ENCODE measurements around the gene OVCA2.

OVCA2 gene

DNA sequence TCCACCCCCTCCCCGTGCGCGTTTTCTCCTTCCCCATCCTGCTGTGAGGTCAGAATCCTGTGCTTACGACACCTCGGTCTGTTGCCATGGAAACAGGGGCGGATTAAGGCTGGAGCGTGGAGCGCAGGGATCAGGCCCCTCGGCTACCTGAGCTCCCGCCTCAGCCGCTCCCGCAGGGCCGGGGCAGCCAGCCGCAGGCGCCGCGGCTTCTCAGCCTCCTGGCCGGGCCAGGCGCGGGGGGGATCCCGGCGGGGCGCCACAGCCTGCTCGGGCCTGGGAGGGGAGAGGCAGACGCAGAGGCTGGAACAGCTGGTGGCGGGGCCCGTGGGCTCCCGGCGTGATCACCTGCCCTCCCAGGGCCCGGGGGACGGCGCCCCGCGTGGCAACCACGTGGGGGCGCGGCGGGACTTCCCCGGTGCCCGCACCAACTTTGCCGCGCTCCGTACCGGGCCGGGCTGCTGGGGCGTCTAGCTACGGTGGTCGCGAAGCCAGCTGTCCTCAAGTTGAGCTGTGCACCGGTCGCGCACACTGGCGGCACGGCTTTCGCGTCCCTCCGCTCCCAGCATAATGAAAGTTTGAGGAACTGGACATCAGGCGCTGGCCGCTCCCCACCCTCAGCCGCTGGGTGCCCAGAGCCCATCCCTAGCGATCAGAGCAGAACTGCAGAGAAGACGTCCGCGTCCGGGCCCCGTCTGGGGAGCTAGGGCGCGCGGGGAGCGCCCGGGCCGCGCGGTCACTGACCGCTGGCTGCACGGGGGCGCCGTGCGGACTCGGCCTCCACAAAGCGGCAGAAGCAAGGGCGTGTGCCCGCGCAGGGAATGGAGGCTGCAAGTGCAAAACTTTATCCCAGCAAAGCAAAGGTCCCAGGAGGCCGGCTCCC, 17.9 kb upstream of the OVCA2 start:
- no peak for TF ChIP-seq GATA3 (IDR thresholded peaks at IDR 0.05; ENCODE audit: low read depth, low read length)
- TF ChIP-seq GATA2 (IDR thresholded peaks at IDR 0.05; ENCODE audit: low read depth, low read length): no peak

DNA sequence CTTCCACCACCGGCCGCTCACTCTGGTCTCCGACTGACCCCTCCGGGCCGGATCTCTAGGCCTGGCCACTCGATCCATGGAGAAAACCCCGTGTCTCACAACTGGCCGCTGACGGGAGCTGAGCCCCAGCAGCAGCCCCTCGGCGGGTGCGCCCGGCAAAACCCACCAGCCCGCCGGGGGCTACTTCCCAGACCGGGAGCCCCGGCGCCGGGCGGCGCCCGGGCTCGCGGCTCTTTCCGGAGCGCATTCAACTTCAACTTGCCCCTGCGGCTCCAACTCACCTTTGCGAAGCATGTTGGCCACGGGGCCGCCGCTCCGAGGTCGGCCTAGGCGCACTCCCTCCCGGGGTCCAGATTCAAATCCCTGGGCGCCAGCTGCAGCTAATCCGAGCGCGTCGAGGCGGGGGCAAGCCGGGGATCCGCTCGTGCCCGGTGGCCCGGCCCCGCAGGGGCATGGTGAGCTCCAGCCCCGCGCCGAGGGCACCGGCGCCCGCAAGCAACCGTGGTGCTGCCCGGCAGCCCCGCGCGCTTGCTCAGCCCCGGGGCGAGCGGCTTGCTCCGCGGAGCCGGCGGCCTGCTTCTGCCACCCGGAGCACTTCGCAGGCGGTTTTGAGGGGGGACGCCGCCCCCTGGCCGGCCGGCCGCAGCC, 17.1 kb upstream of the OVCA2 start:
- TF ChIP-seq GATA3 (IDR thresholded peaks at IDR 0.05; ENCODE audit: low read depth, low read length): no peak
- TF ChIP-seq GATA2 (IDR thresholded peaks at IDR 0.05; ENCODE audit: low read depth, low read length): no peak

DNA sequence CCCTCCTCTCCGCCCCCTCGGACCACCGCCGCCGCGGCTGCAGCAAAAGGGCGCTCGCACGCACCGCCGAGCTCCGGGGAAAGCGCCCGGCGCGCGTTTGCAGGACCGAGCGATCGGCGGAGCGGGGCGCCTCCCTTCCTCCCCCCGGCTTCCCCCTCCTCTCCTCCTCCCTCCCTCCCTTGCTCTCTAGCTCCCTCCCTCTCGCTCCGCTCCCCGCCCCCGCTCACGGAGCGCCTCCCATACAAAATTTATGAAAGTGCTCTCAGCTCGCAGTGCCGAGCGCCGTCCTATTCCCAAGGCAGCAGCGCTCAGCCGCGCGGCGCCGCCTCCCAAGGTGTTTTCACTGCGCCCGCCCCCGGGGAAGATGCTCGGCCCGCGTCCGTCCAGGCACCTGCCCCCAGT, 16.6 kb upstream of the OVCA2 start, which contains the start of gene RTN4RL1:
Gene RTN4RL1, minus strand, starts transcription at position 115 of the 402 bp plus-strand sequence. CDS start 469 bp downstream, outside the sequence.
- TF ChIP-seq GATA2 (IDR thresholded peaks at IDR 0.05; ENCODE audit: low read depth, low read length) (no peak), GATA3 (IDR thresholded peaks at IDR 0.05; ENCODE audit: low read depth, low read length) (no peak)

DNA sequence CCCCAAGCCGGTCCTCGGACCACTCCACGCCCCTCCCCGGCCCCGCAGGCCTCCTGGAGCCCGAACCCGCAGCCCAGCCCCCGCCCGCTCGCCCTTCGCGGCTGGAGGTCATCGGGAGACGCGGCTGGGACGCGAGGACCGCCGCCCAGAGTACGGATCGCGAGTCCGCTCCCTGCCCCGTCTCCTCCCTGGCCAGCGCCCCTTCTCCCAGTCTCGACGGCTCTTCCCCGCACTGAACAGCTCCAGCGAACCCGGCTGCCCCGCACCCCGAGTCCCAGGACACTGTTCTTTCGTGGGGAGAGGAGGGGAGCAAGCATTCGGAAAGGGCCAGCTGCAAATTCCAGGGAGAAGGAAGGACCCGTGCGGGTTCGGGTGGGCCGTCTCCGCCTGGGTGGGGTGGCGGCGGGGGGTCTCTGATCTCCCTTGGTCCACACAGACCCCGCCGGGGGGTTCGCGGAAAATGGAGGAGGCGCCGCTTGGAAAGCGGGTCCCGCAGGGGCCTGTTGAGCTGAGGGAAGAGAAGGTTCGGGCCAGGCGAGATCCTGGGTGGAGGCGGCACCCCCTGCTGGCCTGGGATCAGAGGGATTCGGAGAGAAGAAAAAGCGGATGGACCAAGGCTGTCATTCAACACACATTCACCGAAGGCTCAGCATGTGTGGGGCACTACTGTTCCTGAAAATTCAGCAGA, 16.1 kb upstream of the OVCA2 start:
- TF ChIP-seq GATA3 (IDR thresholded peaks at IDR 0.05; ENCODE audit: low read depth, low read length) (no peak), GATA2 (IDR thresholded peaks at IDR 0.05; ENCODE audit: low read depth, low read length) (no peak)

DNA sequence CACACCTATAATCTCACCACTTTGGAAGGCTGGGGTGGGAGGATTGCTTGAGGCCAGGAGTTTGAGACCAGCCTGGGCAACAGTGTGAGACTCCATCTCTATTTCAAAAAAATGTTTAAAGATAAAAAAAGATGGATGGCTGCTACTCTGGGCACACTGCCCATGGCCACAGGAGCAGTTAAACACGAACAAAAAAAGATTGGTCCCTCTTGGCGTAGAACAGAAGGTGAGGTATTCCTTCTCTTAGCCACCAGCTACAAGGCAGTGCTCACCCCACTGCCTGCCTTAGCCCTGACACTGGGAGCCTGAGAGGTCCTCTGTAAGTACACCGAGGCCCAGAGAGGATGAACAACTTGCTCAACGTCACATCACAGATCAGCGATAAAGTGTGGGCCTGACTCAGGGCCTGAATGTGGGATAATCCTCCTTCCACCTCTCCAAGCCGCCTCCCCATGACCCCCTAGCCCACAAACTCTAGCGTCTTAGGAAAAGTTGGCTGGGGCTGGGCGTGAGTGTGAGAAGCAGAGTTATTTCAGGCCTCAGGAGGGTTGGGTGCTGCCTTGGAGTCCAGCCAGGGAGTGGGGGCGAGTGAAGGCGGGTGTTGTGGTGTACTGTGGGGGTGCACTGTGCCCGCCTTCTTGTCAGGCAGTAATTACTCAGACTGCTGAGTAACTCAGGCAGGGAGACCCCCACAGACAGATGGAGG, 14.1 kb upstream of the OVCA2 start:
- TF ChIP-seq GATA2 (IDR thresholded peaks at IDR 0.05; ENCODE audit: low read depth, low read length) (no peak), GATA3 (IDR thresholded peaks at IDR 0.05; ENCODE audit: low read depth, low read length) (no peak)

DNA sequence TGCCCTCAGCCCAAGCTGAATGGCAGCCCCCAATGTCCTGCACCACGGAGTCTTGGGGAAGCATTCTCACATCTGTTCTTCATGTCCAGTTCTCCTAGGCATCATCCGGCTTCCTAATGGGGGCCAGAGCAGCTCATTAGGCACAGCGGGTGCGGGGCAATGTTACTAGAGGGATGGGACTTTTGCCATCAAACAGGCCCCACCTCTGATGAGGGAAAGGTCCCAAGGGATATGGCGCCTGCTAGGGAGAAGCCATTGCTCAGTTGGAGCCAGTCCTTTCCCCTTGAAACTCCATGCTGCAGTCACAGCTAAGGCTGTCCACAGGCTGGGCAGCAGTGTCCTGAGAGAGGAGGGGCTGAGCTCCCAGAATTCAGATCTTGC, 13.6 kb upstream of the OVCA2 start:
- TF ChIP-seq GATA3 (IDR thresholded peaks at IDR 0.05; ENCODE audit: low read depth, low read length) (no peak), GATA2 (IDR thresholded peaks at IDR 0.05; ENCODE audit: low read depth, low read length) (no peak)

DNA sequence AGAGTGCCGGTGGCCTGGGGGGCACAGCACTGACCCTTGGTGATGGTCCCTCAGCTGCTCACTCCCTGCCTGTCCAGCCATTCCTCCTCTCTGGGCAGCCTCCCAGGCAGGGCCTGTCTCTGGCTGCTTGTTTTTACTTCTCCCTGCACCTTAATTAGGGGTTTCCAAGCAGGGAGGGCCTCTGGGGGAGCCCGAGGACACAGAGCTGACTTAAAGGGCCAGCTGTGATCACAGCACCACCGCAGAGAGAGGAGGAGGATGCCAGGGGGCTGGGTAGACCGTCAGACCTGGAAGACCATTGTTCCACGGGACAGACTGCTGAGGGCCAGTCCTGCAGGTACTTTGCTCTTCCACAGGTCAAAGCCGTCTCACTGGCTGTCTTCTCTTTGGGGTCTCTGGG, 13.1 kb upstream of the OVCA2 start:
- TF ChIP-seq GATA2 (IDR thresholded peaks at IDR 0.05; ENCODE audit: low read depth, low read length) (no peak), GATA3 (IDR thresholded peaks at IDR 0.05; ENCODE audit: low read depth, low read length) (no peak)

DNA sequence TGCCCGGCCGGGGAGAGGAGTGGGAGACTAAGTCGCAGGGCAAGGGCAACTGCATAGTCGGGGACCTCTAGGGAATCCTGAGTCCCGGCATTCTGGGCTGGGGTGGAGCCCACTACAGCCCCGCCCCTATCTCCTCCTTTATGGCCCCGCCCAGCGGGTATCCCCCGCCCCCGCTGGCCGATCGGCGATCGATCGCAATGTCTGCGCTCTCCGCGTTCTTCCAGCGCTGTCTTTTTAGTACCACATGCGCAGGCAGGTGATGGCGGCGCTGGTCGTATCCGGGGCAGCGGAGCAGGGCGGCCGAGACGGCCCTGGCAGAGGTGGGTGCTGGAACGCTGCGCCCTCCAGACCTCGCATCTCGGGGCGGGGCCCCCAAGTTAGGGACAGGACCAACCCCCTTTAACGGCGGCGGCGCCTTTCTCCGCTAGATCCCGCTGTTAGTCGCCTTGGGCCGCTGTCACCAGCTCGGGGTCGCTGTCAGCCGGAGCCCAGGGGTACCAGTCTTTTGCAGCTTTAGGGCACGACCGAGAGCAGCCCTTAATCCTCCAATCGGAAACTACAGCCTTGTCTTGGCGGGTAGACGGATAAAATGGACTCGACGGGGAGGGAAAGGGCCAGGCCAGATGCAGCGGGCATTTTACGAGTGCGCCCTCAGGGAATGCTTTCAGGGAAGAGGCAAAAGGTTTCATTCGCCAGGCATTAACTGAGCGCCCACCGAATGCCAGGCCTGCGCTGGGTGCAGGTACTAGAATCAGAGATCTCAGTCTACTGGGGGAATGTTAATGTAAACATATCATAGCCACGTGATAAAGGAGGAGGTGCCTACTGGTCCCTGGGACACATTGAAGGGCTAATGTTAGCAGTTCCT, 11.7 kb upstream of the OVCA2 start, which contains the start of gene DPH1:
Gene DPH1, plus strand, starts transcription at position 243 of the 868 bp plus-strand sequence. Its CDS starts 17 bp downstream, at position 260.
- TF ChIP-seq GATA3 (IDR thresholded peaks at IDR 0.05; ENCODE audit: low read depth, low read length): no peak
- TF ChIP-seq GATA2 (IDR thresholded peaks at IDR 0.05; ENCODE audit: low read depth, low read length): no peak

DNA sequence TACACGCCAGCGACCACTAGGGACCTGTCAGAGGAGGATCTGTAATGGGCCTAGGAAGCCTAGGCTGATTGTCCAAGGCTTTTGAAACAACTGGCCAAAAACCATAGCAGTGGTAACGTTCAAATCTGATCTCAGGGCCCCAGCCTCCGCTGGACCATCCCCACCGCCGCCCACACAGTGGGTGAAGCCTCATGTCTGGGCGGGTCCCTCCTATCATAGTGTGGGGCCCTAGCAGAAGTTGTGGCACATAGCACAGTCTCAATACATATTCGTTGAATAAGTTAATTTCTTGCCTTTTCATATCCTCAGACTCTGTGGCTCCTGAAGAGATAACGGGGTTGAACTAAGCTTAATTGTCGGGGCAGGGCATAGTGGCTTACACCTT, 11.1 kb upstream of the OVCA2 start:
- no peak for TF ChIP-seq GATA3 (IDR thresholded peaks at IDR 0.05; ENCODE audit: low read depth, low read length)
- no peak for TF ChIP-seq GATA2 (IDR thresholded peaks at IDR 0.05; ENCODE audit: low read depth, low read length)

DNA sequence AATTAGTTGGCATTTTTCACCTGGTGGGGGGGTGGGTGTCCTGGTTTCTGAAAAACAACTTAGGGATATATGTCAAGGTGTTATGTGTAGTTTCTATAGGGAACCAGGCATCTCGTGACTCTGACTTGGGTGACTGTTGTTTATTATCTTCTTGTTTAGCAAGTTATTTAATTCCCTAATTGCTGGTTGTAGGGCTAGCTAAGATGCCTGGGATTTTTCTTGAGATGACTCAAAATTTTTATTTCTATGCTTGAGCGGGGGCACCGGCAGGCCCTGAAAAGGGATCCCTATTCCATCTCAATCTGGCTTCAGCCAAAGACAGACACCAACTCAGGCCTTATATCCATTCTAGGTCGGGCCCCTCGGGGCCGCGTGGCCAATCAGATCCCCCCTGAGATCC, 8.7 kb upstream of the OVCA2 start:
- TF ChIP-seq GATA3 (IDR thresholded peaks at IDR 0.05; ENCODE audit: low read depth, low read length) (no peak), GATA2 (IDR thresholded peaks at IDR 0.05; ENCODE audit: low read depth, low read length) (no peak)

DNA sequence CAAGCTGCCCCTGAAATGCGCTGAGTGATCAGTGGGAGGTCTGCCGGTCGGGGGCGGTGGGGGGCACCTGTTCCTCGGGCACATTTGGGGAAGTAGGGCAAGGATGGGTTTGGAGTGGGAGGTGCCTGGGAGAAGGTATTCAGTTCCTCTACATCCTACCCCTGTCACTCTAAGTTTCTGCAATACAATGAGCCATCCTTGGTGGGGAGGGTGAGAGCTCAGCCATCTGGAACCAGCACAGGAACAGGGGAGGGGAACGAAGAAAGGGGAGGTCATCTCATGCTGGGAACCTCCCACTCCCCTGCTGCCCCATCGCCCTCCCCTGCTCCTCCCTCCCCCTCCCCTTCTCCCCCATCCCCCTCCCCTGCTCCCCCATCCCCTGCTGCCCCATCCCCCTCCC, 7.7 kb upstream of the OVCA2 start:
- no peak for TF ChIP-seq GATA3 (IDR thresholded peaks at IDR 0.05; ENCODE audit: low read depth, low read length)

DNA sequence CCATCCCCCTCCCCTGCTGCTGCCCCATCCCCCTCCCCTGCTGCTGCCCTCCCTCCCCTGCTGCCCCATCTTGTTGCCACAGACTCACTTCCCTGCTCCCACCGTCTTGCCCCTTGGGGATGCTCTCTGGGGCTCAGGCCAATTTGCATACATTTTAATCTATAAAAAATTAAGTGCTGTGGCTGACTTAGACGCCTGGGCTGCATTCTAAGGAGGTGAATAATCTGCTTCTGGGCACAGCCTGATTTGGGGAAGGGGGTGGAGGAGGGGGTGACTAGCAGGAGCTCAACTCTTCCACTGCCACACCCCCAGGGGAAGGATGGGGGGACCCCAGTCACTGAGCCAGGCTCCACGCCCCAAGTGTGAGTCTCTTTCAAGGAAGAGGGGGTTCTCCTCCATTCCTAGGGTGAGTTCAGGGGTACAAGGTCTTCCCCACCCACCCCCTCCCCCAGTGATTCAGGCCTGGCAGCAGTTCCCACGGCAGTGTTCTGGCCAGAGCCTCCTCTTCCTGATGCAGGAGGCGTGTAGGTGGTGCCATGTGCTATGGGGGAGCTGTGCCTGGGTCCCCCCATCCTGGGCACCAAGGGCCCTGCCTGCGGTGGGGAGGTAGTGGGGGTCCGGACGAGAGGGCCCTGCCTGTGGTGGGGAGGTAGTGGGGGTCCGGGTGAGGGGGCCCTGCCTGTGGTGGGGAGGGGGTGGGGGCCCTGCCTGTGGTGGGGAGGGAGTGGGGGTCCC, 6.8 kb upstream of the OVCA2 start:
- TF ChIP-seq GATA3 (IDR thresholded peaks at IDR 0.05; ENCODE audit: low read depth, low read length) (no peak), GATA2 (IDR thresholded peaks at IDR 0.05; ENCODE audit: low read depth, low read length) (no peak)

Data from SH-SY5Y (cell line).